ENCODE measurements around the gene OR9Q1. TPM values are rescaled to one million over a fixed set of nuclear protein-coding genes. Genes with fewer than 3 reads are reported as not detected.

The OR9Q1 gene
- total RNA-seq, 1 donor from 2014 or later = not detected

DNA sequence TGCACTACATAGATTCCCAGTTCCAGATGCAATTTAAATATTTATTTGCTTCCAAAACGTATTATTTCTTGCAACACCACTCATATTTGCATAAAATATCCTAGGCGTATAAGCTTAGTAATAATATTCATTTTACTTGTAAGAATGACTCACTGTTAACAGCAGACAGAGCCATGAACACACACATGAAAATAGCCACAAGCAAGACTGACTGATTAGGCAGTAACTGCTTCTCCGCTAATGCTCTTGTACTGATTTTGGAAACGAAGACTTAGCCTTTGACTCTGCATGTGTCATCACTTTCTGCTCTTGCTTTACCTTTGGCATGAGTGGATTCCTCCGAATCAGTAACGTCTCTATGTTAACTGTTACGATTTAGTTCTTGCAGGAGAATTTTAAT, 199.0 kb downstream of the OR9Q1 start:
- DNase-seq (ENCODE audit: low spot score) = no peak
- no peak for ATAC-seq

GRCh38 chr11:58227956-58228615, 204.4 kb downstream of the OR9Q1 start:
- DNase-seq (ENCODE audit: low spot score) = no peak
- no peak for ATAC-seq

Other genes starting within 250 kb of the OR9Q1 start
- not detected for gene OR6Q1, start 7.1 kb downstream of the OR9Q1 start, total RNA-seq
- gene OR9I1, start 101.6 kb downstream of the OR9Q1 start, total RNA-seq = not detected
- not detected for gene OR9Q2, start 165.2 kb downstream of the OR9Q1 start, total RNA-seq
- not detected for gene OR1S2, start 180.3 kb downstream of the OR9Q1 start, total RNA-seq
- gene OR1S1, start 188.8 kb downstream of the OR9Q1 start, total RNA-seq = not detected
- gene OR10Q1, start 205.0 kb downstream of the OR9Q1 start, total RNA-seq = not detected
- gene OR10W1, start 244.4 kb downstream of the OR9Q1 start, total RNA-seq = not detected